ENCODE data around the gene CELA2B.

- TF ChIP-seq CTCF (IDR thresholded peaks at IDR 0.05) (no peak), POLR2AphosphoS5 (IDR thresholded peaks at IDR 0.05) (no peak), POLR2A (IDR thresholded peaks at IDR 0.05) (no peak)
Measured at GRCh38 chr1:15442119-15442518, 33.8 kb upstream of the CELA2B start.

Measured in breast epithelium (tissue), 3 donors.